Measurements from ENCODE around the gene ZBTB16. TPM values are rescaled to one million over a fixed set of nuclear protein-coding genes. Genes with fewer than 3 reads are reported as not detected.

Gene ZBTB16
- total RNA-seq, 1 donor: under 0.01 TPM

- H3K4me3 ChIP-seq (ENCODE audit: insufficient read depth, low read length): no peak overlapping the region
- peak; percentile 89 for DNase-seq (ENCODE audit: insufficient read length, low spot score, missing footprints)
- peak overlapping the region; percentile 36 for H3K4me2 ChIP-seq (ENCODE audit: insufficient read depth, low read length)
- TF ChIP-seq CTCF (IDR thresholded peaks at IDR 0.05; ENCODE audit: extremely low read depth, low read depth, low read length): peak; percentile 85
- H3K27ac ChIP-seq (ENCODE audit: low read depth, low read length): peak overlapping the region; percentile 60
- H3K4me1 ChIP-seq (ENCODE audit: insufficient read depth, low read length): peaks cover 26% of the 10 kb centered on the region
- peaks cover 11% of the 10 kb centered on the region for H3K27me3 ChIP-seq (ENCODE audit: insufficient read depth, low read length)
- H3K9me3 ChIP-seq (ENCODE audit: low read depth, low read length): no peaks in the 10 kb centered on the region
- no peaks in the 10 kb centered on the region for H3K79me2 ChIP-seq (ENCODE audit: insufficient read depth, low read length)
- H4K20me1 ChIP-seq (ENCODE audit: insufficient read depth, low read length): no peaks in the 10 kb centered on the region
- H3K36me3 ChIP-seq (ENCODE audit: insufficient read depth, low read length): no peaks in the 10 kb centered on the region
- peak overlapping the region; percentile 86 for H2AFZ ChIP-seq (ENCODE audit: low read length)
Measured at GRCh38 chr11:114280696-114281095, 221.2 kb downstream of the ZBTB16 start.

- TF ChIP-seq CTCF (IDR thresholded peaks at IDR 0.05; ENCODE audit: extremely low read depth, low read depth, low read length): no peak
- H2AFZ ChIP-seq (ENCODE audit: low read length): peak overlapping the region; percentile 86
- no peaks in the 10 kb centered on the region for H3K9me3 ChIP-seq (ENCODE audit: low read depth, low read length)
- no peaks in the 10 kb centered on the region for H3K79me2 ChIP-seq (ENCODE audit: insufficient read depth, low read length)
- H3K27ac ChIP-seq (ENCODE audit: low read depth, low read length): peak overlapping the region; percentile 60
- H3K27me3 ChIP-seq (ENCODE audit: insufficient read depth, low read length): peaks cover 7% of the 10 kb centered on the region
- no peak overlapping the region for H3K4me3 ChIP-seq (ENCODE audit: insufficient read depth, low read length)
- H4K20me1 ChIP-seq (ENCODE audit: insufficient read depth, low read length): no peaks in the 10 kb centered on the region
- peaks cover 31% of the 10 kb centered on the region for H3K4me1 ChIP-seq (ENCODE audit: insufficient read depth, low read length)
- DNase-seq (ENCODE audit: insufficient read length, low spot score, missing footprints): no peak
- H3K4me2 ChIP-seq (ENCODE audit: insufficient read depth, low read length): peak overlapping the region; percentile 17
- H3K36me3 ChIP-seq (ENCODE audit: insufficient read depth, low read length): no peaks in the 10 kb centered on the region
Measured at GRCh38 chr11:114281388-114281956, 222.0 kb downstream of the ZBTB16 start.

DNA sequence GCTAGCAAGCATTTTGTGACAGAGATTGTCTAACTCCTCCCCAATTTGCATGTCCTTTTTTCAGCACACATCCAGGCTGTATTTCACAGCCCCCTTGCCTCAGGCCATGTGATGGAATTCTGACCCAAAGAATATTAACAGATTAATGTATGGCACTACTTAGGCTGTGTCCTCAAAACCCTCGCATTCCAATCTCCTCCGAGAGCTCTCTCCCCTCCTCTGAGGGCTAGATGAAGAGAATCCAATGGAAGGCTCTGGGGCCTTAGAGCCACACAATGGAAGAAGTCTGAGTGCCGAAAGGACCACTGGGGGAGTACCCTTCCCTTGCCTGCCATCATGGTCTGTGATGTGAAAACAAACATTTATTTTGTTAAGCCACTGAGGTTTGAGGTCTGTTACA, 223.0 kb downstream of the ZBTB16 start:
- no peak for DNase-seq (ENCODE audit: insufficient read length, low spot score, missing footprints)
- no peak overlapping the region for H3K4me3 ChIP-seq (ENCODE audit: insufficient read depth, low read length)
- H3K79me2 ChIP-seq (ENCODE audit: insufficient read depth, low read length): no peaks in the 10 kb centered on the region
- no peak overlapping the region for H3K4me2 ChIP-seq (ENCODE audit: insufficient read depth, low read length)
- no peak overlapping the region for H2AFZ ChIP-seq (ENCODE audit: low read length)
- no peak overlapping the region for H3K27ac ChIP-seq (ENCODE audit: low read depth, low read length)
- TF ChIP-seq CTCF (IDR thresholded peaks at IDR 0.05; ENCODE audit: extremely low read depth, low read depth, low read length): no peak
- H3K27me3 ChIP-seq (ENCODE audit: insufficient read depth, low read length): peaks cover 4% of the 10 kb centered on the region
- H3K36me3 ChIP-seq (ENCODE audit: insufficient read depth, low read length): no peaks in the 10 kb centered on the region
- H3K9me3 ChIP-seq (ENCODE audit: low read depth, low read length): no peaks in the 10 kb centered on the region
- no peaks in the 10 kb centered on the region for H4K20me1 ChIP-seq (ENCODE audit: insufficient read depth, low read length)
- peaks cover 35% of the 10 kb centered on the region for H3K4me1 ChIP-seq (ENCODE audit: insufficient read depth, low read length)

DNA sequence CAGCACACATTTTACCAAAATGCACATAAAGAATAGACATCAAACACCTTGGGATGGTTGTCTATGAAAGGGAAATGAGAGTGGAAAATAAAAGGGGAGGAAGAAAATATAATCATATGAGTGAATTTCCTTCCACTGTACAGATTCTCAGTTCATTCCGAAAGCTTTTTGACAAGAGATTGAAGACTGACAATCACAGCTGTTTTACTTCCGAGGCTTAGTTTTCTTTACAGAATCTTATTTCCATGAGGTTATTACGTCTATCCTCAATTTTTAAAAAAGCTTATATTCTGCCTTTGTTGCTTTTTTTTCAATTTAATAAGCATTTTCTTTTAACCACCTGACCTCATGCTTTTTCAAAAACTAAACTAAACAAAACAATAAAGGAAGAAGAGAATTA, 223.9 kb downstream of the ZBTB16 start:
- Histone ChIP-seq H3K79me2 (ENCODE audit: insufficient read depth, low read length) (no peaks in the 10 kb centered on the region), H2AFZ (ENCODE audit: low read length) (no peak overlapping the region), H4K20me1 (ENCODE audit: insufficient read depth, low read length) (no peaks in the 10 kb centered on the region), H3K4me3 (ENCODE audit: insufficient read depth, low read length) (no peak overlapping the region), H3K27me3 (ENCODE audit: insufficient read depth, low read length) (peaks cover 4% of the 10 kb centered on the region), H3K4me2 (ENCODE audit: insufficient read depth, low read length) (no peak overlapping the region), H3K4me1 (ENCODE audit: insufficient read depth, low read length) (peaks cover 35% of the 10 kb centered on the region), H3K27ac (ENCODE audit: low read depth, low read length) (no peak overlapping the region), H3K36me3 (ENCODE audit: insufficient read depth, low read length) (no peaks in the 10 kb centered on the region), H3K9me3 (ENCODE audit: low read depth, low read length) (no peaks in the 10 kb centered on the region)
- TF ChIP-seq CTCF (IDR thresholded peaks at IDR 0.05; ENCODE audit: extremely low read depth, low read depth, low read length): no peak
- no peak for DNase-seq (ENCODE audit: insufficient read length, low spot score, missing footprints)
